Suprapubic skin (tissue), 4 donors: ENCODE results near the gene THOC2.

Source experiments
- POLR2A ChIP-seq, 2 donors: fragments of 450-650 bp; IDR thresholded peaks; one replicate each; pipeline ENCODE4 v1.6.1; 2017; ENCODE audit warnings: antibody characterized with exemption in 2 of 2, mild to moderate bottlenecking in 2 of 2, moderate library complexity in 2 of 2
- POLR2AphosphoS5 ChIP-seq, 3 donors: sonication (generic); formaldehyde crosslinking; IDR thresholded peaks; one replicate each; pipeline ENCODE4 v1.6.1; 2017; ENCODE audit warnings: antibody characterized with exemption in 3 of 3

- TF ChIP-seq POLR2A (IDR thresholded peaks at IDR 0.05) (no peak), POLR2AphosphoS5 (IDR thresholded peaks at IDR 0.05) (no peak)
These were observed 47.6 kb downstream of the THOC2 start for GRCh38 chrX:123685232-123685631.
